Stomach (tissue), 9 donors: ENCODE measurements around the gene E4F1. TPM values are rescaled to one million over a fixed set of nuclear protein-coding genes. Genes with fewer than 3 reads are reported as not detected.

Experiments used
- DNase-seq, 2 donors: peaks; one replicate each; pipeline versions ENCODE4 v3.0.0 to v3.0.0-alpha.2; 2013 to 2019
- H3K27ac ChIP-seq, 5 donors: fragments of 200-600 bp in 4 of 5; sonication (generic) in 4 of 5; one replicate each; pipeline ENCODE4 v1.5.1; 2013 to 2019; ENCODE audit warnings: mild to moderate bottlenecking in 1 of 5, moderate library complexity in 1 of 5
- H3K27me3 ChIP-seq, 3 donors: fragments of 200-600 bp; sonication (generic); one replicate each; pipeline ENCODE4 v1.5.1; 2017 to 2019; ENCODE audit warnings: mixed run types in 1 of 3
- H3K36me3 ChIP-seq, 4 donors: fragments of 200-600 bp; sonication (generic); 1 replicate in 3 of 4; 2 replicates in 1 of 4; pipeline ENCODE4 v1.5.1; 2016 to 2019
- H3K4me1 ChIP-seq, 4 donors: fragments of 200-600 bp; sonication (generic); one replicate each; pipeline ENCODE4 v1.5.1; 2016 to 2019
- H3K4me3 ChIP-seq, 4 donors: fragments of 200-600 bp; sonication (generic) in 3 of 4; one replicate each; pipeline ENCODE4 v1.5.1; 2016 to 2019; ENCODE audit warnings: mild to moderate bottlenecking in 1 of 4
- H3K9me3 ChIP-seq, 4 donors: fragments of 200-600 bp; sonication (generic); one replicate each; pipeline ENCODE4 v1.5.1; 2016 to 2019
- EP300 ChIP-seq: sonication (generic); formaldehyde crosslinking; IDR thresholded peaks from one replicate; pipeline ENCODE4 v1.6.1; 2017; ENCODE audit warnings: antibody characterized with exemption
- POLR2A ChIP-seq, 4 donors: fragments of 450-650 bp; IDR thresholded peaks; one replicate each; pipeline ENCODE4 v1.6.1; 2016; ENCODE audit warnings: antibody characterized with exemption in 4 of 4, control low read depth in 2 of 4, mild to moderate bottlenecking in 1 of 4, moderate library complexity in 1 of 4
- POLR2AphosphoS5 ChIP-seq, 3 donors: sonication (generic); formaldehyde crosslinking; IDR thresholded peaks; one replicate each; pipeline ENCODE4 v1.6.1; 2016; ENCODE audit warnings: antibody characterized with exemption in 3 of 3
- WGBS, 5 donors: extraction: QIAGEN DNeasy Blood & Tissue Kit in 3 of 5; methylation state at CpG; one replicate each; pipeline versions ENCODE4 v1.1.5 to v1.1.7; 2013 to 2018; 5-methylcytosine and 5-hydroxymethylcytosine counted together
- intact Hi-C: fragments of 100-400 bp; cut with DNase I; formaldehyde crosslinking; loops from one replicate; pipeline ENCODE4 v1.15.1; 2023; ENCODE audit warnings: low total_unique reads
- polyA plus RNA-seq, 3 donors: library from polyadenylated mRNA; stranded (reverse); fragments of 200-250 nt; gene quantifications; one replicate each; pipeline ENCODE4 v1.2.3, GENCODE V29; 2013
- total RNA-seq, 5 donors: library from RNA; depleted of rRNA; stranded (reverse); fragments of >200 nt; gene quantifications; one replicate each; pipeline versions ENCODE4 v1.1.0 to v1.2.3, GENCODE V29; 2014 to 2016
- TF ChIP-seq, protein P1 (sequence below), 7 experiments: fragments of 450-650 bp in 4 of 7; fragments of 200-600 bp in 3 of 7; sonication (generic) in 3 of 7; IDR thresholded peaks; one replicate each; pipeline ENCODE4 v1.5.1; 2016 to 2019; ENCODE audit warnings: antibody characterized with exemption in 7 of 7, control low read depth in 2 of 7, mild to moderate bottlenecking in 1 of 7
- donor health status: healthy with polysubstance abuse.
- donor health status: Bipolar disorder and iron deficiency.
- donor health status: healthy.

E4F1 gene
- total and polyA plus RNA-seq, 8 donors: 12.7 to 114 (median 35.6) TPM

GRCh38 chr16:2196162-2196980, 27.0 kb upstream of the E4F1 start, which contains the start of gene CASKIN1:
Gene CASKIN1, minus strand, starts transcription at chr16:2196605. Its CDS starts 173 bp downstream, at chr16:2196432.
- intact Hi-C loops: loop anchor here (10.0 kb wide), 1 partner anchor 298 kb away; no protein-coding TSS in a partner anchor
- H3K4me3 ChIP-seq: peak within 1 kb of the TSS; percentile 45 to 52 (median 48)

DNA sequence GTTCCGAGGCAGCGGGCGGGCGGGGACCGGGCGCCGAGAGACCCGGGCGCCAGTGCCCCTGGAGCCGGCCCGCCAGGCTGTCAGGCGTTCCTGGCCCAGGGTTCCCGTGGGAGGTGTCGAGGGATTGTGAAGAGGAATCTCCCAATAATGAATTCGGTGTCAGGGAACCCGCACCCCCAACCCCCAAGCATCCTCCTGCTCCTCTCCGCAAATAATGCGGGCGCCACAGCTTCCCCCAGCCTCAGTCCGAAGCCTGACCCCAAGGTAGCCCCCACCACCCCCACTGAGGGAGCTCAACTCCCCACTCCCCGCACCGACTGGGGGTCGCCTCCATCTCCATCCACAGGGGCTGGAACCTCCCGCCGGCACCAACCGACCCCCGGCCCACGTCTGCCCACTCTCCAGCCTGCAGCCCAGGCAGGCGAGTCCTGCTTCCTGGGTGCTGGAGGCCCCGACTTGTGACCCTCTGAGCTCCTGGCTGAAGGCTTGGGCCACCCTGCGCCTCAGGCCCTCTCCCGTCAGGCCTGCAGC, 26.3 kb upstream of the E4F1 start:
- Histone ChIP-seq H3K27ac (no peak overlapping the region), H3K36me3 (no peaks in the 10 kb centered on the region), H3K4me3 (peak overlapping the region; percentile 25 to 36 (median 34)), H3K27me3 (peaks cover 6 to 59% (median 37%) of the 10 kb centered on the region in 3 donors), H3K4me1 (peaks cover 13 to 21% (median 19%) of the 10 kb centered on the region in 4 donors), H3K9me3 (no peaks in the 10 kb centered on the region)
- TF ChIP-seq POLR2A (IDR thresholded peaks at IDR 0.05): no peak
- TF ChIP-seq EP300: no peak
- TF ChIP-seq, protein P1, sequence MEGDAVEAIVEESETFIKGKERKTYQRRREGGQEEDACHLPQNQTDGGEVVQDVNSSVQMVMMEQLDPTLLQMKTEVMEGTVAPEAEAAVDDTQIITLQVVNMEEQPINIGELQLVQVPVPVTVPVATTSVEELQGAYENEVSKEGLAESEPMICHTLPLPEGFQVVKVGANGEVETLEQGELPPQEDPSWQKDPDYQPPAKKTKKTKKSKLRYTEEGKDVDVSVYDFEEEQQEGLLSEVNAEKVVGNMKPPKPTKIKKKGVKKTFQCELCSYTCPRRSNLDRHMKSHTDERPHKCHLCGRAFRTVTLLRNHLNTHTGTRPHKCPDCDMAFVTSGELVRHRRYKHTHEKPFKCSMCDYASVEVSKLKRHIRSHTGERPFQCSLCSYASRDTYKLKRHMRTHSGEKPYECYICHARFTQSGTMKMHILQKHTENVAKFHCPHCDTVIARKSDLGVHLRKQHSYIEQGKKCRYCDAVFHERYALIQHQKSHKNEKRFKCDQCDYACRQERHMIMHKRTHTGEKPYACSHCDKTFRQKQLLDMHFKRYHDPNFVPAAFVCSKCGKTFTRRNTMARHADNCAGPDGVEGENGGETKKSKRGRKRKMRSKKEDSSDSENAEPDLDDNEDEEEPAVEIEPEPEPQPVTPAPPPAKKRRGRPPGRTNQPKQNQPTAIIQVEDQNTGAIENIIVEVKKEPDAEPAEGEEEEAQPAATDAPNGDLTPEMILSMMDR (IDR thresholded peaks at IDR 0.05): no peak
- no peak for TF ChIP-seq POLR2AphosphoS5 (IDR thresholded peaks at IDR 0.05)
- DNase-seq: no peak
- intact Hi-C loops: loop anchor here (10.0 kb wide), 1 partner anchor 298 kb away; no protein-coding TSS in a partner anchor
- 23 to 90% (median 30%) methylated on average over 2 to 32 of the region's 32 CpGs for WGBS, 5 donors

More at GRCh38 chr16:2196162-2196980, 27.0 kb upstream of the E4F1 start, which contains the start of gene CASKIN1:
- 0 to 1% (median 1%) methylated on average over 13 to 118 of the region's 129 CpGs for WGBS, 5 donors
- Histone ChIP-seq H3K4me1 (peaks cover 13 to 21% (median 19%) of the 10 kb centered on the region in 4 donors), H3K9me3 (no peaks in the 10 kb centered on the region), H3K27me3 (peaks cover 6 to 59% (median 37%) of the 10 kb centered on the region in 3 donors), H3K36me3 (no peaks in the 10 kb centered on the region), H3K27ac (no peak within 1 kb of the TSS)
- no peak for TF ChIP-seq EP300
- TF ChIP-seq POLR2AphosphoS5 (IDR thresholded peaks at IDR 0.05): no peak
- TF ChIP-seq, protein P1 (IDR thresholded peaks at IDR 0.05): no peak
- TF ChIP-seq POLR2A (IDR thresholded peaks at IDR 0.05): no peak
- peak in 1 of 2 donors; percentile 70 for DNase-seq

DNA sequence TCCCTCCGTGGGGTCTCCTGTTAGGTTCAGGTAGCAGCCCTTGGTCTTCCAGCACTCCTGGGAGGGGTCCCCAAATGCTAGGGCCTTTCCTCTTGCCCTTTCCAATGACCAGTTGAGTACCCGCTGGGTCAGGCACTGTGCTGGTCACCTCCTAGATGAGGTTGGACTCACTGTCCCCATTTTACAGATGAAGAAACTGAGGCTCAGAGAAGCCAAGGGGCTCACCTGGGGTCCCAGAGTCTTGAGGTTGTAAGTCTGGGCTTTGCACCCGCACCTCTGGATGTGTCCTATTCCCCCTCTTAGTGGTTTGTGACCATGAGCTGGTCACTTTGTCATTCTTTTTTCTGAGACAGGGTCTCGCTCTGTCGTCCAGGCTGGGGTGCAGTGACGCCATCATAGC, 25.6 kb upstream of the E4F1 start:
- Histone ChIP-seq H3K9me3 (no peaks in the 10 kb centered on the region), H3K27ac (no peak overlapping the region), H3K4me1 (peaks cover 13 to 21% (median 19%) of the 10 kb centered on the region in 4 donors), H3K36me3 (no peaks in the 10 kb centered on the region), H3K27me3 (peaks cover 6 to 59% (median 37%) of the 10 kb centered on the region in 3 donors), H3K4me3 (no peak overlapping the region)
- 76 to 88% (median 83%) methylated on average over 6 of the region's 6 CpGs for WGBS, 5 donors
- intact Hi-C loops: loop anchor here (10.0 kb wide), 1 partner anchor 297 kb away; no protein-coding TSS in a partner anchor
- no peak for DNase-seq
- TF ChIP-seq POLR2AphosphoS5 (IDR thresholded peaks at IDR 0.05) (no peak), POLR2A (IDR thresholded peaks at IDR 0.05) (no peak), EP300 (no peak)
- TF ChIP-seq, protein P1 (IDR thresholded peaks at IDR 0.05): no peak

- Histone ChIP-seq H3K27ac (no peak overlapping the region), H3K4me1 (peaks cover 13 to 21% (median 19%) of the 10 kb centered on the region in 4 donors), H3K36me3 (no peaks in the 10 kb centered on the region), H3K9me3 (no peaks in the 10 kb centered on the region), H3K4me3 (no peak overlapping the region), H3K27me3 (peaks cover 6 to 59% (median 37%) of the 10 kb centered on the region in 3 donors)
- intact Hi-C loops: loop anchor here (10.0 kb wide), 1 partner anchor 297 kb away; no protein-coding TSS in a partner anchor
- DNase-seq: no peak
- WGBS, 5 donors: 47 to 67% (median 57%) methylated on average over 4 of the region's 4 CpGs
- TF ChIP-seq POLR2AphosphoS5 (IDR thresholded peaks at IDR 0.05) (no peak), POLR2A (IDR thresholded peaks at IDR 0.05) (no peak), EP300 (no peak)
- TF ChIP-seq, protein P1 (IDR thresholded peaks at IDR 0.05): no peak
Observed at GRCh38 chr16:2198283-2198682, 25.1 kb upstream of the E4F1 start.
